ENCODE results near the gene CLIP2.

Gene CLIP2

GRCh38 chr7:74403521-74404387 is 114.5 kb downstream of the CLIP2 start:
- H3K4me3 ChIP-seq (ENCODE audit: severe bottlenecking): no peak overlapping the region
- ATAC-seq (ENCODE audit: low read depth) (no peak), DNase-seq (ENCODE audit: low spot score) (no peak)
- no peaks in the 10 kb centered on the region for H3K9me3 ChIP-seq (ENCODE audit: severe bottlenecking)
- no peaks in the 10 kb centered on the region for H3K27me3 ChIP-seq (ENCODE audit: insufficient read depth, poor library complexity, severe bottlenecking)
- H3K36me3 ChIP-seq (ENCODE audit: low read depth): peaks cover 6% of the 10 kb centered on the region
- H3K27ac ChIP-seq (ENCODE audit: poor library complexity, severe bottlenecking): no peak overlapping the region
- no peak for TF ChIP-seq CTCF (IDR thresholded peaks at IDR 0.05; ENCODE audit: poor library complexity, severe bottlenecking)
- no peaks in the 10 kb centered on the region for H3K4me1 ChIP-seq (ENCODE audit: insufficient read depth, poor library complexity, severe bottlenecking)

GRCh38 chr7:74404388-74404700 is 115.1 kb downstream of the CLIP2 start:
- Histone ChIP-seq H3K36me3 (ENCODE audit: low read depth) (peaks cover 6% of the 10 kb centered on the region), H3K4me1 (ENCODE audit: insufficient read depth, poor library complexity, severe bottlenecking) (no peaks in the 10 kb centered on the region), H3K4me3 (ENCODE audit: severe bottlenecking) (no peak overlapping the region), H3K27me3 (ENCODE audit: insufficient read depth, poor library complexity, severe bottlenecking) (no peaks in the 10 kb centered on the region), H3K9me3 (ENCODE audit: severe bottlenecking) (no peaks in the 10 kb centered on the region), H3K27ac (ENCODE audit: poor library complexity, severe bottlenecking) (no peak overlapping the region)
- TF ChIP-seq CTCF (IDR thresholded peaks at IDR 0.05; ENCODE audit: poor library complexity, severe bottlenecking): no peak
- DNase-seq (ENCODE audit: low spot score) (no peak), ATAC-seq (ENCODE audit: low read depth) (no peak)

GRCh38 chr7:74404741-74405140 is 115.5 kb downstream of the CLIP2 start:
- no peak for ATAC-seq (ENCODE audit: low read depth)
- no peak for TF ChIP-seq CTCF (IDR thresholded peaks at IDR 0.05; ENCODE audit: poor library complexity, severe bottlenecking)
- no peak overlapping the region for H3K27ac ChIP-seq (ENCODE audit: poor library complexity, severe bottlenecking)

GRCh38 chr7:74405191-74405898 is 116.1 kb downstream of the CLIP2 start:
- H3K27ac ChIP-seq (ENCODE audit: poor library complexity, severe bottlenecking): no peak overlapping the region

More at GRCh38 chr7:74404741-74405140, 115.5 kb downstream of the CLIP2 start:
- no peak for DNase-seq (ENCODE audit: low spot score)
- no peaks in the 10 kb centered on the region for H3K27me3 ChIP-seq (ENCODE audit: insufficient read depth, poor library complexity, severe bottlenecking)
- H3K9me3 ChIP-seq (ENCODE audit: severe bottlenecking): no peaks in the 10 kb centered on the region
- no peak overlapping the region for H3K4me3 ChIP-seq (ENCODE audit: severe bottlenecking)
- no peaks in the 10 kb centered on the region for H3K4me1 ChIP-seq (ENCODE audit: insufficient read depth, poor library complexity, severe bottlenecking)
- peaks cover 6% of the 10 kb centered on the region for H3K36me3 ChIP-seq (ENCODE audit: low read depth)

More at GRCh38 chr7:74405191-74405898, 116.1 kb downstream of the CLIP2 start:
- Histone ChIP-seq H3K9me3 (ENCODE audit: severe bottlenecking) (no peaks in the 10 kb centered on the region), H3K36me3 (ENCODE audit: low read depth) (peaks cover 6% of the 10 kb centered on the region), H3K27me3 (ENCODE audit: insufficient read depth, poor library complexity, severe bottlenecking) (no peaks in the 10 kb centered on the region), H3K4me3 (ENCODE audit: severe bottlenecking) (no peak overlapping the region), H3K4me1 (ENCODE audit: insufficient read depth, poor library complexity, severe bottlenecking) (no peaks in the 10 kb centered on the region)
- DNase-seq (ENCODE audit: low spot score) (no peak), ATAC-seq (ENCODE audit: low read depth) (peak; percentile 26; the same call in 1 of the 3 replicates)
- TF ChIP-seq CTCF (IDR thresholded peaks at IDR 0.05; ENCODE audit: poor library complexity, severe bottlenecking): peak; percentile 53

Measured in RWPE2 (cell line).